ENCODE data around the gene SC5D.

Gene SC5D

GRCh38 chr11:121293288-121293594, 670 bp downstream of the SC5D start:
- no peak for DNase-seq

GRCh38 chr11:121295246-121296029, 2.9 kb downstream of the SC5D start:
- no peak for DNase-seq

- DNase-seq, result no peak
These were observed 5.3 kb downstream of the SC5D start for GRCh38 chr11:121297872-121298271.

GRCh38 chr11:121298774-121299173, 6.2 kb downstream of the SC5D start:
- no peak for DNase-seq

- DNase-seq, result no peak
These were observed 6.8 kb downstream of the SC5D start for GRCh38 chr11:121299417-121299816.

- no peak for DNase-seq
These were observed 7.9 kb downstream of the SC5D start for GRCh38 chr11:121300313-121300971.

GRCh38 chr11:121300972-121301699, 8.6 kb downstream of the SC5D start:
- no peak for DNase-seq

GRCh38 chr11:121304759-121305158, 12.2 kb downstream of the SC5D start:
- DNase-seq, result no peak

GRCh38 chr11:121308816-121309215, 16.2 kb downstream of the SC5D start:
- no peak for DNase-seq

GRCh38 chr11:121309688-121310087, 17.1 kb downstream of the SC5D start:
- DNase-seq, result no peak

GRCh38 chr11:121310908-121311307, 18.3 kb downstream of the SC5D start:
- DNase-seq, result no peak

- DNase-seq, result no peak
These were observed 18.8 kb downstream of the SC5D start for GRCh38 chr11:121311373-121311772.

- no peak for DNase-seq
These were observed 19.9 kb downstream of the SC5D start for GRCh38 chr11:121312483-121312882.

- DNase-seq, result no peak
These were observed 26.6 kb downstream of the SC5D start for GRCh38 chr11:121318848-121319834.

GRCh38 chr11:121321614-121322243, 29.2 kb downstream of the SC5D start:
- peak; percentile 68 for DNase-seq

GRCh38 chr11:121323046-121323607, 30.6 kb downstream of the SC5D start:
- DNase-seq, result no peak

- DNase-seq, result no peak
These were observed 33.7 kb downstream of the SC5D start for GRCh38 chr11:121326230-121326629.

GRCh38 chr11:121327553-121327952, 35.0 kb downstream of the SC5D start:
- DNase-seq, result no peak

- DNase-seq, result peak; percentile 71
These were observed 35.8 kb downstream of the SC5D start for GRCh38 chr11:121328176-121328966.

GRCh38 chr11:121328967-121329679, 36.6 kb downstream of the SC5D start:
- DNase-seq, result no peak

Measured in activated effector memory CD4-positive, alpha-beta T cell treated with anti-CD3 and anti-CD28 coated beads, Interleukin-2, amount 50 U/mL, for 16 hours (primary cell).